HG03139 (cell line): ENCODE results near the gene TSPAN12.

ENCODE experiments used
- ATAC-seq: cut with Tn5 transposase; IDR thresholded peaks from one replicate; pipeline ENCODE4 v1.9.1; 2021; ENCODE audit not compliant: unreplicated experiment

TSPAN12 gene

GRCh38 chr7:120760851-120761250 is 97.1 kb downstream of the TSPAN12 start:
- no peak for ATAC-seq

GRCh38 chr7:120760050-120760449 is 97.9 kb downstream of the TSPAN12 start:
- ATAC-seq = no peak

DNA sequence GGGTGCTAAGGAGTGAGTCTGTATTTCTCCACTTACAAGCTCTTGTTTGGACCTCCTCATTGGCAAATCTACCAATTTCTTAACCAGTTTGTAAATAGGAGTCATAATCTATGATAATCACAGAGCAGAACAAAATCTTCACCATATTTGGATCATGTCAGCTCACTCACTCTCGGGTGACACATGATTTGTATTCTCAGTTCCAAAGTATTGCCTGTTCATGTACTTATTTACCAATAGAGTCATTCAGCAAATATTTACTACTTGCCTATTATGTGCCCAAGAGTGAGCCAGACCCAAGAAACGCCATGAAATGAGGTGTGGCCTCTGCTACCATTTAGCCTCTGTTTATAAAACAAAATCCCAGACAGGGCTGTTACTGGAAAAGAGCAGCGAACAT is 114.8 kb downstream of the TSPAN12 start:
- no peak for ATAC-seq

DNA sequence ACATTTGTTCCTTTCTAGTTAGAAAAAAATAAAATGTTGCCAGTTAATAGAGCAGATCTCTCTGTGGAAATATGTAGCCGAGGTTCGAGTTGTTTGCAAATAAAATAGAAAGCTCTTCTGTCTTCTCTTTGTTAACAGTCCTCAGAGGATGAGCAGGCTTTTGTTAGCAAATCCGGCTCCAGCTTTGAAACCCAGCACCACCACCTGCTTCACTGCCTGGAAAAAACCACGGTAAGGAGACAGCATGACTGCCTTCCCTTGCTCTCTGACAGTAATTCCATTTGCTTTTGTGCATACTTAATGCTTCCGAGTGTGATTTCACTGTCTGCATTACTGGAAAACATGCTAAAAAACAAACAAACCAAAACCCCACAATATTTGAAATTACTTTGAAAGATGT is 115.6 kb downstream of the TSPAN12 start:
- ATAC-seq = no peak

GRCh38 chr7:120741371-120742042 is 116.4 kb downstream of the TSPAN12 start:
- no peak for ATAC-seq

DNA sequence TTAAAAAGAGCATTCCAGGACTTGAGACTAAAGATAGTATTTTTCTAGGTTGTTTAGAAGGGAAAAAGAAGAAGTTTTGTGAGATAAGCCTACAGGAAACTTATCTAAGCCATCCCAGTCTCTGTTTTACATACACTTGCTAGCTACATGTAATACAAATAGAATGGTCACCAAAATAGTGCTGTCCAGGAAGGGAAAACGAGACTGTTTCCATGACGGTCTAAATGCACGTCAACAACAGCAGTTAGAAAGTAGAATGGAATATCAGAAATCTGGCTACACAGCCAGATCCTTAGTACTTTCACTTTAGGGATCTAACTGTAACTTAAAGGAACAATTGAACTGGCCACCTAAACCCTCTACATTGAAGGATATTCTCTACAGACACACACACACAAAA is 117.6 kb downstream of the TSPAN12 start:
- no peak for ATAC-seq

GRCh38 chr7:120738816-120739215 is 119.1 kb downstream of the TSPAN12 start:
- ATAC-seq = no peak
